ENCODE results near the gene GALNT10.

The GALNT10 gene

DNA sequence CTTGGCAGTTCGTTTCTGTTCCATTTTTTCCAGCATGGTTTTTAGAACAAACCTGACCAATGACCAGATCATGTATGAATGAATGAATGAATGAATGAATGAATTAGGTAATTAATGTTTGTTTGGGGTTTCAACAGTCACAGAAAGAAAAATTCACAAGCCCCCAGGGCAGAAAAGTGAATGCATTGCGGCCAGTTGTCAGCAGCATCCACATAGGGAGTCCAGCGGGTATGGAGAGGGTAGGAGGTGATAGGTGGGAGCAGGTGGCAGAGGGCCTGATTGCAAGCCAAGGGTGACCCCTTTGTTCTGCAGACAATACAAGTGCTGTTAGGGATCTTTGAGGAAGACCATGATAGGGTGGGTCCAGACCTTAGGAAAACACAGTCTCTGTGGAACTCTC lies 205.6 kb downstream of the GALNT10 start:
- H3K9ac ChIP-seq (ENCODE audit: low read length): no peak overlapping the region
- H3K9me3 ChIP-seq (ENCODE audit: control insufficient read depth, insufficient read depth, low read depth, low read length): peaks cover 7% of the 10 kb centered on the region; the same call in 1 of the 2 replicates
- H3K4me3 ChIP-seq (ENCODE audit: low read depth, low read length): no peak overlapping the region
- no peaks in the 10 kb centered on the region for H3K36me3 ChIP-seq (ENCODE audit: control insufficient read depth, insufficient read depth, low read length)
- H3K4me1 ChIP-seq (ENCODE audit: control insufficient read depth, insufficient read depth, low read length): peaks cover 14% of the 10 kb centered on the region
- H3K27me3 ChIP-seq (ENCODE audit: control insufficient read depth, insufficient read depth, low read length): no peaks in the 10 kb centered on the region
- no peak overlapping the region for H3K27ac ChIP-seq (ENCODE audit: low read depth, low read length)

GRCh38 chr5:154397652-154398406 lies 207.3 kb downstream of the GALNT10 start:
- no peak overlapping the region for H3K9ac ChIP-seq (ENCODE audit: low read length)

DNA sequence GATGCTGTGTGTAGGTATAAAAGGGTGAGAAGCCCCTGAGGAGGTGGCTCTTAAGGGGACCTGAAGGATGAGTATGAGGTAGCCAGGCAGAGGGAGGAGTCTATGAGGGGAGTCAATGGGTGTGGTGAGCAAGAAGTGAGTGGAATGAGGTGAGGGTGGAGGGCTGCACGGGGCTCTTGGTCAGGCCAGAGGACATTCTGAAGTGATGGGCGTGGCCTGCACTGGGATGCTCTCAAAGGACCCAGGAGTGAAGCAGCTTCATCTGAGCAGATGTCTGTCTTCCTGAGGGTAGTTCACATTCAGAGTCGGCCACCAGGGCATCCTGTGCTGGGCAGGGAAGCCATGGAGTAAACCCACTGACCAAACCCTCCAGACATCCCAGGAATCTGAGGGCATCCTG lies 210.1 kb downstream of the GALNT10 start:
- H3K27ac ChIP-seq (ENCODE audit: low read depth, low read length): no peak overlapping the region
- H3K4me3 ChIP-seq (ENCODE audit: low read depth, low read length): no peak overlapping the region

More at GRCh38 chr5:154397652-154398406, 207.3 kb downstream of the GALNT10 start:
- no peaks in the 10 kb centered on the region for H3K9me3 ChIP-seq (ENCODE audit: control insufficient read depth, insufficient read depth, low read depth, low read length)
- no peaks in the 10 kb centered on the region for H3K27me3 ChIP-seq (ENCODE audit: control insufficient read depth, insufficient read depth, low read length)
- H3K4me3 ChIP-seq (ENCODE audit: low read depth, low read length): no peak overlapping the region
- H3K4me1 ChIP-seq (ENCODE audit: control insufficient read depth, insufficient read depth, low read length): peaks cover 14% of the 10 kb centered on the region
- no peak overlapping the region for H3K27ac ChIP-seq (ENCODE audit: low read depth, low read length)
- H3K36me3 ChIP-seq (ENCODE audit: control insufficient read depth, insufficient read depth, low read length): no peaks in the 10 kb centered on the region

DNA sequence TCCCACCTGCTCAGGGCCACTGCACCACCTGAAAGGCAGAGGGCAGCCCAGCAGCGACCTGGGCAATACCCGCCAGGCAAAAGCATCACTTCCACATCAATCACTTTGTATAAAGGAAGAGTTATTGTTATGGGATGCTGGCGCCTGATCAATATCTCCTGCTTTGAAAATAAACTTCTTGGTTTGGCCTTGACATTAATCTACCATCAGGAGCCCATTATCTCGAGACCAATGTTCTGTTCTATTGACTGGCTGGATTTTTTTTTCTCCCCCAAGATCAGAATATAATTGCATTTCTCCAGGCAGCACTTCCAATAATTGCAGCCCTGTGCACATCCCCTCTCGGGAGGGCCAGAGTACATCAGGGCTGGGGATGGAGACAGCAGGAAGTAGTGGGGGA lies 210.8 kb downstream of the GALNT10 start:
- Histone ChIP-seq H3K4me3 (ENCODE audit: low read depth, low read length) (no peak overlapping the region), H3K27ac (ENCODE audit: low read depth, low read length) (no peak overlapping the region), H3K27me3 (ENCODE audit: control insufficient read depth, insufficient read depth, low read length) (no peaks in the 10 kb centered on the region)

More for the DNA sequence above, 210.1 kb downstream of the GALNT10 start:
- Histone ChIP-seq H3K27me3 (ENCODE audit: control insufficient read depth, insufficient read depth, low read length) (no peaks in the 10 kb centered on the region), H3K9me3 (ENCODE audit: control insufficient read depth, insufficient read depth, low read depth, low read length) (no peaks in the 10 kb centered on the region), H3K9ac (ENCODE audit: low read length) (no peak overlapping the region), H3K4me1 (ENCODE audit: control insufficient read depth, insufficient read depth, low read length) (peaks cover 12% of the 10 kb centered on the region), H3K36me3 (ENCODE audit: control insufficient read depth, insufficient read depth, low read length) (no peaks in the 10 kb centered on the region)

DNA sequence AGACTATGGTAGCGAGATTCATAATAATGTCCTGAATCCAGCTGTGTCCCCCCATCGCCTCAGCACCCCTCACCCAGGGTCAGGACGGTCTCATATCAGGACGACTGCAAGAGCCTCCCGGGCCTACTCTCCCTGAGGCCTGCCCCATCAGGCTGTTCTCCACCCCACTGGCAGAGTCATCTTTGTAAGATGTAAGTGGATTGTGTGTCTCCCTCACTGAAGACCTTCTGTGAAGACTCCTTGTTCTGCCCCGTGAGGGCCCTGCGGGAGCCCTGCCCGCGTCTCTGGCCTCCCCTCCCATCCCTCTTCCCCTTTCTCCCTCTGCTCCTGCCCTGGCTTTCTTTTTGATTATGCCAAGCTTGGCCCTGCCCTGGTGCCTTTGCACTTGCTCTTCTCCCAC lies 211.4 kb downstream of the GALNT10 start:
- no peak overlapping the region for H3K27ac ChIP-seq (ENCODE audit: low read depth, low read length)
- H3K4me1 ChIP-seq (ENCODE audit: control insufficient read depth, insufficient read depth, low read length): 0 out of 2 replicates have a peak, but pooled peaks cover 4% of the 10 kb centered on the region
- no peaks in the 10 kb centered on the region for H3K36me3 ChIP-seq (ENCODE audit: control insufficient read depth, insufficient read depth, low read length)
- no peaks in the 10 kb centered on the region for H3K27me3 ChIP-seq (ENCODE audit: control insufficient read depth, insufficient read depth, low read length)
- H3K4me3 ChIP-seq (ENCODE audit: low read depth, low read length): no peak overlapping the region
- H3K9ac ChIP-seq (ENCODE audit: low read length): no peak overlapping the region
- no peaks in the 10 kb centered on the region for H3K9me3 ChIP-seq (ENCODE audit: control insufficient read depth, insufficient read depth, low read depth, low read length)

More for the DNA sequence above, 210.8 kb downstream of the GALNT10 start:
- Histone ChIP-seq H3K4me1 (ENCODE audit: control insufficient read depth, insufficient read depth, low read length) (peaks cover 5% of the 10 kb centered on the region; the same call in 1 of the 2 replicates), H3K36me3 (ENCODE audit: control insufficient read depth, insufficient read depth, low read length) (no peaks in the 10 kb centered on the region), H3K9me3 (ENCODE audit: control insufficient read depth, insufficient read depth, low read depth, low read length) (no peaks in the 10 kb centered on the region), H3K9ac (ENCODE audit: low read length) (no peak overlapping the region)

GRCh38 chr5:154402611-154403010 lies 212.1 kb downstream of the GALNT10 start:
- Histone ChIP-seq H3K27ac (ENCODE audit: low read depth, low read length) (no peak overlapping the region), H3K9ac (ENCODE audit: low read length) (no peak overlapping the region), H3K9me3 (ENCODE audit: control insufficient read depth, insufficient read depth, low read depth, low read length) (no peaks in the 10 kb centered on the region), H3K36me3 (ENCODE audit: control insufficient read depth, insufficient read depth, low read length) (no peaks in the 10 kb centered on the region), H3K4me3 (ENCODE audit: low read depth, low read length) (no peak overlapping the region), H3K4me1 (ENCODE audit: control insufficient read depth, insufficient read depth, low read length) (0 out of 2 replicates have a peak, but pooled peaks cover 4% of the 10 kb centered on the region), H3K27me3 (ENCODE audit: control insufficient read depth, insufficient read depth, low read length) (no peaks in the 10 kb centered on the region)

DNA sequence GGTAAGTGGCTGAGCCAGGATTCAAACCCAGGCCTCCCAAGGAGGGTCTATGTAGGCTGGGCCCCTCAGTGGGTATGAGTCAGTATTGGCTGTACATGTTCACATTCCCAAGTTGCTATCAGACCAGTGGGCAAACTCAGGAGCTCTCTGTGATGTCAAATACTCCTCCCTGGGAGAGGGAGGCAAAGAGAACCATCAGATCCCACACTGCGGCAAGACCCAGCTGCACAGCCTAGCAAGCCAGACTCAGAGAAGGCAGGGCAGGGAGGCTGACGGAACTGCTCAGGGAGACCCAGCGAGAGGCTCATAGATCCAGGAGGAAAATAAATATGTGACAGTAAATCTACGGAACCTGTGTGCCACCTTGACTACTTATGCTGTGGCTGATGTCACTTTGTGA lies 212.7 kb downstream of the GALNT10 start:
- Histone ChIP-seq H3K4me3 (ENCODE audit: low read depth, low read length) (no peak overlapping the region), H3K27ac (ENCODE audit: low read depth, low read length) (no peak overlapping the region), H3K27me3 (ENCODE audit: control insufficient read depth, insufficient read depth, low read length) (no peaks in the 10 kb centered on the region), H3K4me1 (ENCODE audit: control insufficient read depth, insufficient read depth, low read length) (peaks cover 4% of the 10 kb centered on the region; the same call in 1 of the 2 replicates), H3K36me3 (ENCODE audit: control insufficient read depth, insufficient read depth, low read length) (no peaks in the 10 kb centered on the region), H3K9ac (ENCODE audit: low read length) (no peak overlapping the region), H3K9me3 (ENCODE audit: control insufficient read depth, insufficient read depth, low read depth, low read length) (no peaks in the 10 kb centered on the region)

DNA sequence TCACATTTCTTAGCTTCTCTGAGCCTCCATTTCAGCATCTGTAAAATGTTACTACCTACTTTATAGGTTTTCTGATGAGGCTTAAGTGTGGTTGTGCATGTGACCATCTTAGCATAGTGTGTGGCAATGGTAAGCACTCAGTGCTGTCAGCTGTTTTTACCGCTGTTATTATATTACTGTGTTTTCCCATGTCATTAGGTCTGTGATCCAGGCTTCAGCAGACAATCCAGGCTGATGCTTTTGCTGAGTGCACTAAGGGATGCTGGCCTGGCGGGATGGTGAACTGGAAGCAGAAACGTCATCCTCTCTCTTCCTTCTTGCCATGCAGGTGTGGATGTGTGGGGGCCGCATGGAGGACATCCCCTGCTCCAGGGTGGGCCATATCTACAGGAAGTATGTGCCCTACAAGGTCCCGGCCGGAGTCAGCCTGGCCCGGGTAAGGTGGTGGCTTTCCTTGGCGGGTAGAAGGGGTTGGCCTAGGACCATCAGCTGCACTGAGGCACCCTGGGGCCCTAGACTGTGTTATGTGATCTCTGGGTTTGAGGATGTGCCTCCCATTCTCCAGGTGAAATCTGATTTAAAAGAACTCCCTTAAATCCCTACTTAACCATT lies 213.3 kb downstream of the GALNT10 start:
- no peak overlapping the region for H3K9ac ChIP-seq (ENCODE audit: low read length)
- no peaks in the 10 kb centered on the region for H3K27me3 ChIP-seq (ENCODE audit: control insufficient read depth, insufficient read depth, low read length)
- H3K36me3 ChIP-seq (ENCODE audit: control insufficient read depth, insufficient read depth, low read length): no peaks in the 10 kb centered on the region
- H3K27ac ChIP-seq (ENCODE audit: low read depth, low read length): no peak overlapping the region
- H3K9me3 ChIP-seq (ENCODE audit: control insufficient read depth, insufficient read depth, low read depth, low read length): no peaks in the 10 kb centered on the region
- H3K4me1 ChIP-seq (ENCODE audit: control insufficient read depth, insufficient read depth, low read length): peaks cover 10% of the 10 kb centered on the region; the same call in 1 of the 2 replicates
- H3K4me3 ChIP-seq (ENCODE audit: low read depth, low read length): no peak overlapping the region

DNA sequence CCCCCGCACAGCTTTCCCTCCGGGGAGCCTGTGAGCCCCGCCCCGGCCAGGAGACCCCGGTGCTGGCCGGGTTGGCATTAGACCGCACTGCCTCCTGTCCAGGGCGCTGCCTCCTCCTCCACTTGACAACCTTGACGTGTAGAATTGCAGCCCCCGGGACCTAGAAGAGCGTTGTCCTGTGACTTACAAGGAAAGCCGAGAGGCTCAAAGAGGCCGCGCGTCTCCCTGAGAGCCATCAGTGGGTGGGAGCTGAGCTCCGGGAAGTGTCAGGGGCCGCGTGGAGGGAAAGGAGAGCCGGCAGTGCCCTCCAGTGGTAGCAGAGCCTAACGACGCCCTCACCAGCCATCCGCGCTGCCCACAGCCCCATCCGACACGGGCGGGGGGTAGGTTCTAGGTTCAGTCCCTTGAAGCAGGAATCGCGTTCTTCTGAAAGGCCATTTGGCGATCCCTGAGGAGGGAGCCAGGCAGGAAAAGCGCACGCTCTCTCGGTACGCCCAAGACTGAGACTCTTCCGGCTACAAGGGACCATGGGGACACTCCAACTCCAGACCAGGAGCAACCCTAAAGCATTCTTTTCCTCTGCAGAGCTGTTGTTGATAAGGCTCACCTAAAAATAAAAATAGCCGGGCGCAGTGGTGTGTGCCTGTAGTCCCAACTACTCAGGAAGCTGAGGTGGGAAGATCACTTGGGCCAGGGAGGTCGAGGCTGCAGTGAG lies 214.7 kb downstream of the GALNT10 start:
- Histone ChIP-seq H3K36me3 (ENCODE audit: control insufficient read depth, insufficient read depth, low read length) (no peaks in the 10 kb centered on the region), H3K27ac (ENCODE audit: low read depth, low read length) (no peak overlapping the region), H3K4me3 (ENCODE audit: low read depth, low read length) (peak overlapping the region; percentile 37; the same call in 1 of the 2 replicates), H3K9me3 (ENCODE audit: control insufficient read depth, insufficient read depth, low read depth, low read length) (no peaks in the 10 kb centered on the region), H3K9ac (ENCODE audit: low read length) (peak overlapping the region; percentile 32), H3K27me3 (ENCODE audit: control insufficient read depth, insufficient read depth, low read length) (no peaks in the 10 kb centered on the region), H3K4me1 (ENCODE audit: control insufficient read depth, insufficient read depth, low read length) (peaks cover 11% of the 10 kb centered on the region; the same call in 1 of the 2 replicates)

DNA sequence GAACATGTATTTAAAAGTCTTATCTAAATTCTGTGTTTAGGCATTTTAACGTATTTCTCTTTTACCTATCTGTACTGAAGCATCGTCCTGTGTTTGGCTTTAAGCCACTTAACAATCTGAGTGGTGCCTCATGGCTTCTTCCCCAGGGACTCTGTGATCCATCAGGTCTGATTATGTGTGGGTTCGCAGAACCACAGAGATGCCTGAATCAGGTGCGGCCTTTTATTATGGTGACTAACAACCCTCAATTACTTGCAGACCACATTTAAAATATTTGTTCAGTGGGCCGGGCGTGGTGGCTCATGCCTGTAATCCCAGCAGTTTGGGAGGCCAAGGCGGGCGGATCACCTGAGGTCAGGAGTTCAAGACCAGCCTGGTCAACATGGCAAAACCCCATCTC lies 215.7 kb downstream of the GALNT10 start:
- no peak overlapping the region for H3K4me3 ChIP-seq (ENCODE audit: low read depth, low read length)
- H3K4me1 ChIP-seq (ENCODE audit: control insufficient read depth, insufficient read depth, low read length): peaks cover 11% of the 10 kb centered on the region; the same call in 1 of the 2 replicates
- H3K9me3 ChIP-seq (ENCODE audit: control insufficient read depth, insufficient read depth, low read depth, low read length): no peaks in the 10 kb centered on the region
- no peak overlapping the region for H3K27ac ChIP-seq (ENCODE audit: low read depth, low read length)
- H3K9ac ChIP-seq (ENCODE audit: low read length): no peak overlapping the region
- no peaks in the 10 kb centered on the region for H3K27me3 ChIP-seq (ENCODE audit: control insufficient read depth, insufficient read depth, low read length)
- no peaks in the 10 kb centered on the region for H3K36me3 ChIP-seq (ENCODE audit: control insufficient read depth, insufficient read depth, low read length)

DNA sequence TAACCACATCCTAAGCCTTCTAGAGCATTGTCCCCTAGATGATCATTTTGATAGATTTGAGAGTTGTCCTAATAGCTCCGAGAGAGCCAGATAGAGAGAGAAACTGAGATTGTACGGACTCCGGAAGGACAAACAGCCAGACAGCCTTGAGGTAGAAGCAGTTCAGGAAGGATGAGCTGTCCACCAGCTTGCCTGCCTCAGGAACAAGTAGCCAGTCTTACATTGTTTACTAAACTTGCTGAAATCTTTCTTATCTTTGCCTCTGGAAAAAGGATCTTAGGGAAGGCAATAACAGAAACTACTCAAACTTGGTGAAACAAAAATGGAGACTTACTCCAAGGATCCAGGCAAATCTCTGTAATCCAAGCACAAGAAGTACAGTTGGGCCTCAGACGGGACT lies 216.3 kb downstream of the GALNT10 start:
- Histone ChIP-seq H3K27me3 (ENCODE audit: control insufficient read depth, insufficient read depth, low read length) (no peaks in the 10 kb centered on the region), H3K9ac (ENCODE audit: low read length) (no peak overlapping the region), H3K27ac (ENCODE audit: low read depth, low read length) (no peak overlapping the region), H3K4me1 (ENCODE audit: control insufficient read depth, insufficient read depth, low read length) (peaks cover 11% of the 10 kb centered on the region; the same call in 1 of the 2 replicates), H3K9me3 (ENCODE audit: control insufficient read depth, insufficient read depth, low read depth, low read length) (no peaks in the 10 kb centered on the region), H3K36me3 (ENCODE audit: control insufficient read depth, insufficient read depth, low read length) (no peaks in the 10 kb centered on the region; the same call in 1 of the 2 replicates), H3K4me3 (ENCODE audit: low read depth, low read length) (no peak overlapping the region)
